K562 (cell line): Measurements from ENCODE around the gene HBP1.

Experiments used
- E2F1 ChIP-seq: sonication (generic); formaldehyde crosslinking; IDR thresholded peaks from 2 replicates; pipeline ENCODE4 v1.8.1; 2023; ENCODE audit warnings: mild to moderate bottlenecking, missing genetic modification reagents, moderate library complexity
- ZBTB2 ChIP-seq: fragments of 450-650 bp; IDR thresholded peaks from 2 replicates; pipeline ENCODE4 v1.6.1; 2016; ENCODE audit warnings: antibody characterized with exemption

GRCh38 chr7:107210400-107210799, 41.6 kb downstream of the HBP1 start:
- no peak for TF ChIP-seq E2F1 (CRISPR knock-in tag)
- TF ChIP-seq ZBTB2 = no peak
